Sigmoid colon (tissue), 7 donors: ENCODE measurements around the gene CRYBB2. TPM values are rescaled to one million over a fixed set of nuclear protein-coding genes. Genes with fewer than 3 reads are reported as not detected.

Source experiments
- DNase-seq: peaks from one replicate; pipeline ENCODE4 v3.0.0-alpha.2; 2019
- H3K27ac ChIP-seq, 4 donors: fragments of 200-600 bp; sonication (generic); one replicate each; pipeline ENCODE4 v1.5.1; 2016 to 2019; ENCODE audit warnings: mild to moderate bottlenecking in 1 of 4
- H3K27me3 ChIP-seq, 3 donors: fragments of 200-600 bp; sonication (generic); one replicate each; pipeline ENCODE4 v1.5.1; 2019; ENCODE audit warnings: mild to moderate bottlenecking in 1 of 3
- H3K36me3 ChIP-seq, 4 donors: fragments of 200-600 bp; sonication (generic); one replicate each; pipeline ENCODE4 v1.5.1; 2016 to 2019
- H3K4me1 ChIP-seq, 4 donors: fragments of 200-600 bp; sonication (generic); one replicate each; pipeline ENCODE4 v1.5.1; 2017 to 2019
- H3K4me3 ChIP-seq, 4 donors: fragments of 200-600 bp; sonication (generic); one replicate each; pipeline ENCODE4 v1.5.1; 2017 to 2019; ENCODE audit warnings: mild to moderate bottlenecking in 2 of 4, moderate library complexity in 1 of 4
- H3K9me3 ChIP-seq, 4 donors: fragments of 200-600 bp in 3 of 4; sonication (generic) in 3 of 4; one replicate each; pipeline versions ENCODE4 v1.5.1 to v1.6.1; 2013 to 2019
- CTCF ChIP-seq, 4 experiments: fragments of 450-650 bp in 3 of 4; fragments of 200-600 bp in 1 of 4; IDR thresholded peaks; one replicate each; pipeline ENCODE4 v1.5.1; 2016 to 2019; ENCODE audit warnings: antibody characterized with exemption in 4 of 4, mild to moderate bottlenecking in 3 of 4, moderate library complexity in 2 of 4
- EP300 ChIP-seq, 4 donors: sonication (generic); formaldehyde crosslinking; IDR thresholded peaks; one replicate each; pipeline ENCODE4 v1.6.1; 2017; ENCODE audit warnings: antibody characterized with exemption in 4 of 4
- POLR2A ChIP-seq, 2 donors: fragments of 450-650 bp; IDR thresholded peaks; one replicate each; pipeline ENCODE4 v1.6.1; 2016; ENCODE audit warnings: antibody characterized with exemption in 2 of 2, mild to moderate bottlenecking in 2 of 2, moderate library complexity in 2 of 2
- POLR2AphosphoS5 ChIP-seq, 4 donors: sonication (generic); formaldehyde crosslinking; IDR thresholded peaks; one replicate each; pipeline ENCODE4 v1.6.1; 2017; ENCODE audit warnings: antibody characterized with exemption in 4 of 4
- WGBS, 2 donors: extraction: QIAGEN DNeasy Blood & Tissue Kit; methylation state at CpG; one replicate each; pipeline ENCODE4 v1.1.7; 2013; 5-methylcytosine and 5-hydroxymethylcytosine counted together
- intact Hi-C: fragments of 100-400 bp; cut with DNase I; formaldehyde crosslinking; loops from one replicate; pipeline ENCODE4 v1.15.1; 2023
- polyA plus RNA-seq, 3 donors: library from polyadenylated mRNA; stranded (reverse); fragments of 200-250 nt; gene quantifications; one replicate each; pipeline ENCODE4 v1.2.3, GENCODE V29; 2013
- total RNA-seq, 4 donors: library from RNA; depleted of rRNA; stranded (reverse); fragments of >200 nt; gene quantifications; one replicate each; pipeline ENCODE4 v1.1.0, GENCODE V29; 2016
- donor health status: healthy with polysubstance abuse.
- donor health status: Bipolar disorder and iron deficiency.
- donor health status: healthy.

CRYBB2 gene
- total and polyA plus RNA-seq, 7 donors, result 0.32 to 1.1 TPM; not detected in 5

DNA sequence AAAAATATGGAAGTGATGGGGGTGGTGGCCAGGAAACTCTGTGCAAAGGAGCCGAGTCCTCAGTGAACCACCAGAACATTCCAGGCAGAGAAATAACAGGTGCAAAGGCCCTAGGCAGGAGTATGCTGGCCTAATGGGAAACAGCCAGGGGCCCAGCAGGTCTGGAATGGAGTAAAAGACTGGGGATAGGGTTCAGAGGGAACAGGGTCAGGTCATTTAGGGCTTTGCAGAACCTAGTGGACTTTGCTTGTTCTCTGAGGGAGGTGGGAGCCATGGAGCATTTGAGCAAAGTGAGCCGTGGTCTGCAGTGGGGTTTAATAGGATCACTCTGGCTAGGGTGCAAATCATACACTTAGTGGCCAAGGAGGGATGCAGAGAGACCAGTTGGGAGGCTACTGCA, 11.1 kb upstream of the CRYBB2 start:
- WGBS, 2 donors, result 48 to 75% methylated on average over 2 of the region's 2 CpGs
- Histone ChIP-seq H3K4me1 (no peaks in the 10 kb centered on the region), H3K4me3 (no peak overlapping the region), H3K27ac (no peak overlapping the region), H3K9me3 (peaks cover 0 to 2% (median under 1%) of the 10 kb centered on the region in 4 donors), H3K27me3 (no peaks in the 10 kb centered on the region), H3K36me3 (no peaks in the 10 kb centered on the region)
- no peak for DNase-seq
- TF ChIP-seq POLR2A (IDR thresholded peaks at IDR 0.05), result no peak
- TF ChIP-seq EP300 (IDR thresholded peaks at IDR 0.05), result no peak
- no peak for TF ChIP-seq CTCF (IDR thresholded peaks at IDR 0.05)
- TF ChIP-seq POLR2AphosphoS5 (IDR thresholded peaks at IDR 0.05), result no peak
- intact Hi-C loops, result loop anchor here (10.0 kb wide), 1 partner anchor 566 kb away; no protein-coding TSS in a partner anchor

- H3K27me3 ChIP-seq, result no peaks in the 10 kb centered on the region
- intact Hi-C loops, result loop anchor here (10.0 kb wide), 1 partner anchor 566 kb away; no protein-coding TSS in a partner anchor
- H3K9me3 ChIP-seq, result peaks cover 0 to 3% (median 1%) of the 10 kb centered on the region in 4 donors
- no peak for TF ChIP-seq CTCF (IDR thresholded peaks at IDR 0.05)
- TF ChIP-seq EP300 (IDR thresholded peaks at IDR 0.05), result no peak
- no peak for TF ChIP-seq POLR2A (IDR thresholded peaks at IDR 0.05)
- no peak for TF ChIP-seq POLR2AphosphoS5 (IDR thresholded peaks at IDR 0.05)
- 76 to 88% methylated on average over 17 of the region's 17 CpGs for WGBS, 2 donors
- no peaks in the 10 kb centered on the region for H3K4me1 ChIP-seq
- H3K4me3 ChIP-seq, result no peak overlapping the region
- no peaks in the 10 kb centered on the region for H3K36me3 ChIP-seq
- H3K27ac ChIP-seq, result no peak overlapping the region
- DNase-seq, result no peak
These were observed 10.5 kb upstream of the CRYBB2 start for GRCh38 chr22:25208743-25209505.

GRCh38 chr22:25210793-25211192, 8.6 kb upstream of the CRYBB2 start:
- H3K4me1 ChIP-seq, result no peaks in the 10 kb centered on the region
- H3K36me3 ChIP-seq, result no peaks in the 10 kb centered on the region
- no peak overlapping the region for H3K27ac ChIP-seq
- TF ChIP-seq CTCF (IDR thresholded peaks at IDR 0.05) (no peak), POLR2AphosphoS5 (IDR thresholded peaks at IDR 0.05) (no peak), EP300 (IDR thresholded peaks at IDR 0.05) (no peak), POLR2A (IDR thresholded peaks at IDR 0.05) (no peak)
- H3K27me3 ChIP-seq, result no peaks in the 10 kb centered on the region
- intact Hi-C loops, result no loop called here
- 86 to 88% methylated on average over 3 of the region's 3 CpGs for WGBS, 2 donors
- H3K4me3 ChIP-seq, result no peak overlapping the region
- DNase-seq, result no peak
- peaks cover 0 to 3% (median 1%) of the 10 kb centered on the region in 4 donors for H3K9me3 ChIP-seq

- Histone ChIP-seq H3K9me3 (peaks cover 0 to 3% (median 1%) of the 10 kb centered on the region in 4 donors), H3K4me1 (no peaks in the 10 kb centered on the region), H3K27ac (no peak overlapping the region), H3K36me3 (no peaks in the 10 kb centered on the region), H3K27me3 (no peaks in the 10 kb centered on the region), H3K4me3 (no peak overlapping the region)
- 45 to 59% methylated on average over 3 of the region's 3 CpGs for WGBS, 2 donors
- TF ChIP-seq CTCF (IDR thresholded peaks at IDR 0.05), result no peak
- DNase-seq, result no peak
- intact Hi-C loops, result no loop called here
These were observed 7.1 kb upstream of the CRYBB2 start for GRCh38 chr22:25212337-25212736.
